ENCODE data around the gene RAPGEF5.

DNA sequence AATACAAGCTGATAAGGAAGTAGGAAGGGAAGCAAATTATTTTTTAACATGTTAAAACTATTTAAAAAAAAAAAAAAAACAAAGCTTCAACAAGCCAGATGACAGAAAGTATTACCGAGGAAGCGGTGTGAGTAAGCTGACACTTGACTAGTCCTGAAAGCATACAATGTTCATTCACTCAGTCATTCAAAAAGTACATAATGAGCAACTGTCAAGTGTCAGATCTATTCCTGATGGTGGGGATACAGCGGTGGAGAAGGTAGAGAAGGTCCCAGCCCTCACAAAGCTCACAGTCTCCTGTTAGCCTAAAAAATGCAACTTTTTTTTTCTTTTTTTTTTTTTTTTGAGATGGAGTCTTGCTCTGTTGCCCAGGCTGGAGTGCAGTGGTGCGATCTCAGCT is 40.0 kb downstream of the RAPGEF5 start:
- TF ChIP-seq CTCF (IDR thresholded peaks at IDR 0.05) (no peak), RAD21 (IDR thresholded peaks at IDR 0.05; ENCODE audit: low read length) (no peak), EP300 (IDR thresholded peaks at IDR 0.05; ENCODE audit: borderline replicate concordance in 1 of 2, low read depth in 1 of 2, low read length in 1 of 2) (no peak), MAX (IDR thresholded peaks at IDR 0.05; ENCODE audit: low read depth) (no peak), CHD2 (IDR thresholded peaks at IDR 0.05; ENCODE audit: low read length, partially characterized antibody) (no peak), EZH2phosphoT487 (IDR thresholded peaks at IDR 0.05; ENCODE audit: borderline replicate concordance, low read depth) (no peak), YY1 (IDR thresholded peaks at IDR 0.05; ENCODE audit: low read depth) (no peak), RFX5 (IDR thresholded peaks at IDR 0.05; ENCODE audit: low read length) (no peak), POLR2AphosphoS5 (IDR thresholded peaks at IDR 0.05; ENCODE audit: low read depth, low read length) (no peak), REST (IDR thresholded peaks at IDR 0.05; ENCODE audit: low read depth, low read length) (no peak)
- TF ChIP-seq, protein P1, sequence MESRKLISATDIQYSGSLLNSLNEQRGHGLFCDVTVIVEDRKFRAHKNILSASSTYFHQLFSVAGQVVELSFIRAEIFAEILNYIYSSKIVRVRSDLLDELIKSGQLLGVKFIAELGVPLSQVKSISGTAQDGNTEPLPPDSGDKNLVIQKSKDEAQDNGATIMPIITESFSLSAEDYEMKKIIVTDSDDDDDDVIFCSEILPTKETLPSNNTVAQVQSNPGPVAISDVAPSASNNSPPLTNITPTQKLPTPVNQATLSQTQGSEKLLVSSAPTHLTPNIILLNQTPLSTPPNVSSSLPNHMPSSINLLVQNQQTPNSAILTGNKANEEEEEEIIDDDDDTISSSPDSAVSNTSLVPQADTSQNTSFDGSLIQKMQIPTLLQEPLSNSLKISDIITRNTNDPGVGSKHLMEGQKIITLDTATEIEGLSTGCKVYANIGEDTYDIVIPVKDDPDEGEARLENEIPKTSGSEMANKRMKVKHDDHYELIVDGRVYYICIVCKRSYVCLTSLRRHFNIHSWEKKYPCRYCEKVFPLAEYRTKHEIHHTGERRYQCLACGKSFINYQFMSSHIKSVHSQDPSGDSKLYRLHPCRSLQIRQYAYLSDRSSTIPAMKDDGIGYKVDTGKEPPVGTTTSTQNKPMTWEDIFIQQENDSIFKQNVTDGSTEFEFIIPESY (IDR thresholded peaks at IDR 0.05; ENCODE audit: borderline replicate concordance, low read depth), result no peak
